ENCODE results near the gene NME5. TPM values are rescaled to one million over a fixed set of nuclear protein-coding genes. Genes with fewer than 3 reads are reported as not detected.
A peak's percentile ranks its signal among the peaks of the same experiment; 100 is the strongest.

NME5 gene
- total and polyA plus RNA-seq, 2 of the 4 experiments (the other 2 are of a cell fraction) = 0.17 to 0.18 TPM

GRCh38 chr5:138178516-138179276 lies 39.5 kb upstream of the NME5 start, which contains the start of the genes BRD8 and KIF20A:
Gene BRD8 (minus strand): TSS chr5:138178630. CDS start chr5:138178614, 16 bp downstream.
Gene KIF20A (plus strand): TSS chr5:138179112. CDS start chr5:138179681, 569 bp downstream.
- Histone ChIP-seq H2BK15ac (ENCODE audit: low read depth, low read length) (peak within 1 kb of the TSS; percentile 95; the same call in 1 of the 3 replicates), H2BK20ac (ENCODE audit: low read depth, low read length) (peak within 1 kb of the TSS; percentile 96), H3K23ac (ENCODE audit: low read depth, low read length) (peak within 1 kb of the TSS; percentile 100), H3K36me3 (ENCODE audit: control insufficient read depth, insufficient read depth, low read length) (peaks cover 11% of the 10 kb centered on the region), H2AFZ (replicated peaks; ENCODE audit: low read length, poor library complexity) (peak within 1 kb of the TSS; percentile 93), H3K27me3 (ENCODE audit: control insufficient read depth, insufficient read depth, low read length) (no peaks in the 10 kb centered on the region), H3K4ac (ENCODE audit: low read depth, low read length) (peak within 1 kb of the TSS; percentile 99), H4K8ac (ENCODE audit: low read depth in 2 of 2, low read length in 2 of 2) (peak within 1 kb of the TSS; percentile 72 to 100), H3K4me3 (ENCODE audit: insufficient read depth, low read depth, low read length) (peak within 1 kb of the TSS; percentile 76), H3K9me1 (ENCODE audit: insufficient read depth, low read length) (no peaks in the 10 kb centered on the region; the same call in 1 of the 2 replicates), H2BK120ac (ENCODE audit: low read depth, low read length) (peak within 1 kb of the TSS; percentile 99), H3K9ac (ENCODE audit: low read depth, low read length) (peak within 1 kb of the TSS; percentile 92), H3K27ac (ENCODE audit: insufficient read depth, low read length) (peak within 1 kb of the TSS; percentile 79), H3K18ac (ENCODE audit: low read depth, low read length) (peak within 1 kb of the TSS; percentile 80), H3K4me1 (ENCODE audit: control insufficient read depth, insufficient read depth, low read length) (no peaks in the 10 kb centered on the region), H4K5ac (ENCODE audit: low read depth, low read length) (peak within 1 kb of the TSS; percentile 70), H2BK5ac (ENCODE audit: low read depth, low read length, poor library complexity, severe bottlenecking) (peak within 1 kb of the TSS; percentile 96), H4K91ac (ENCODE audit: insufficient read depth, low read depth, low read length) (peak within 1 kb of the TSS; percentile 98), H4K20me1 (ENCODE audit: insufficient read depth, low read length) (0 out of 2 replicates have a peak, but pooled peaks cover 4% of the 10 kb centered on the region), H2AK5ac (ENCODE audit: low read depth, low read length) (peak within 1 kb of the TSS; percentile 22; the same call in 1 of the 2 replicates), H3K4me2 (ENCODE audit: low read depth, low read length) (peak within 1 kb of the TSS; percentile 87), H3K56ac (ENCODE audit: extremely low read depth, insufficient read depth, low read length) (peak within 1 kb of the TSS; percentile 100), H3K79me1 (ENCODE audit: low read depth in 1 of 2, low read length in 2 of 2) (peaks cover 29 to 48% of the 10 kb centered on the region in 2 experiments), H3K9me3 (ENCODE audit: control insufficient read depth, insufficient read depth, low read length) (no peaks in the 10 kb centered on the region), H3K14ac (replicated peaks; ENCODE audit: low read depth, low read length) (peak within 1 kb of the TSS; percentile 100), H2AK9ac (replicated peaks; ENCODE audit: low read depth, low read length, poor library complexity) (peak within 1 kb of the TSS; percentile 92)
- WGBS, 2 experiments (ENCODE audit: extremely low coverage in 2 of 2, insufficient read length in 1 of 2) = 0% methylated on average over 26 of the region's 41 CpGs; no CpG with 5 or more reads in 1 of the 2 experiments
- ATAC-seq (ENCODE audit: low read depth) (peak; percentile 95), DNase-seq (peak; percentile 94)
- no TSS peak for BruUV-seq (replicated peaks)
- CTCF ChIA-PET = interaction anchor here (1.4 kb wide), 1 partner anchor 9 kb away, joined by 3 read pairs; no protein-coding TSS in a partner anchor
- in situ Hi-C loops (cut with MboI; ENCODE audit: low sequenced_read_pairs) (no loop called here), intact Hi-C loops (cut with micrococcal nuclease) (no loop called here), dilution Hi-C loops (cut with HindIII; ENCODE audit: low sequenced_read_pairs, unreplicated experiment) (no loop called here)
- TF ChIP-seq NFE2L2 (IDR thresholded peaks at IDR 0.05; ENCODE audit: low read depth, low read length) (no peak), BHLHE40 (IDR thresholded peaks at IDR 0.05; ENCODE audit: low read depth, low read length) (no peak), CEBPB (IDR thresholded peaks at IDR 0.05; ENCODE audit: low read depth, low read length) (no peak), FOS (IDR thresholded peaks at IDR 0.05; ENCODE audit: low read depth, low read length) (0 out of 2 replicates have a peak, but pooled peaks have one; percentile 12), POLR2A (IDR thresholded peaks at IDR 0.05; ENCODE audit: low read depth, low read length) (peak; percentile 76), MAZ (IDR thresholded peaks at IDR 0.05; ENCODE audit: borderline replicate concordance, low read depth, low read length) (no peak), MXI1 (IDR thresholded peaks at IDR 0.05; ENCODE audit: borderline replicate concordance, low read depth, low read length) (peak; percentile 100)
- POLR2A ChIA-PET (ENCODE audit: unreplicated experiment) = interaction anchor here (0.5 to 0.6 kb wide), 2 partner anchors 287 to 324 kb away, joined by 3 to 6 read pairs; no protein-coding TSS in a partner anchor
